HL-60 (cell line): ENCODE results near the gene AGBL3.
"Not testable (repeated sequence)": the region's sequence is repeated elsewhere in the genome, so short reads cannot be mapped to it uniquely, and the experiment has no call there.

Experiments used
- DNase-seq, 2 experiments: peaks; one replicate each; pipeline ENCODE4 v3.0.0-alpha.2; 2010 to 2020; ENCODE audit warnings: low read depth in 1 of 2, low spot score in 1 of 2
- H3K27ac ChIP-seq: fragments of 250-450 bp; sonication (Bioruptor Pico); replicated peaks from 2 replicates; pipeline ENCODE4 v1.5.1; 2020; ENCODE audit warnings: mild to moderate bottlenecking, moderate library complexity
- H3K27me3 ChIP-seq: fragments of 250-450 bp; sonication (Bioruptor Pico); 2 replicates; pipeline ENCODE4 v1.5.1; 2021; ENCODE audit warnings: mild to moderate bottlenecking, moderate library complexity; ENCODE audit not compliant: insufficient read depth, poor library complexity, severe bottlenecking
- H3K4me3 ChIP-seq: replicated peaks from 2 replicates; pipeline ENCODE4 v1.5.1; 2011; ENCODE audit warnings: mild to moderate bottlenecking, control low read depth, low read length; ENCODE audit not compliant: insufficient read depth
- GABPA ChIP-seq: IDR thresholded peaks from 2 replicates; pipeline ENCODE4 v1.6.1; 2012; ENCODE audit warnings: low read depth
- POLR2AphosphoS5 ChIP-seq: IDR thresholded peaks from 2 replicates; pipeline ENCODE4 v1.6.1; 2012; ENCODE audit warnings: low read depth
- REST ChIP-seq: IDR thresholded peaks from 2 replicates; pipeline ENCODE4 v1.6.1; 2012; ENCODE audit warnings: low read depth; ENCODE audit not compliant: insufficient replicate concordance
- SPI1 ChIP-seq: IDR thresholded peaks from 2 replicates; pipeline ENCODE4 v1.6.1; 2012; ENCODE audit warnings: low read depth, mild to moderate bottlenecking, borderline replicate concordance
- TF ChIP-seq, protein P1 (sequence below): IDR thresholded peaks from one replicate; pipeline ENCODE4 v1.5.1; 2011; ENCODE audit warnings: low read length, control low read depth, inconsistent platforms; ENCODE audit not compliant: insufficient read depth

The AGBL3 gene

DNA sequence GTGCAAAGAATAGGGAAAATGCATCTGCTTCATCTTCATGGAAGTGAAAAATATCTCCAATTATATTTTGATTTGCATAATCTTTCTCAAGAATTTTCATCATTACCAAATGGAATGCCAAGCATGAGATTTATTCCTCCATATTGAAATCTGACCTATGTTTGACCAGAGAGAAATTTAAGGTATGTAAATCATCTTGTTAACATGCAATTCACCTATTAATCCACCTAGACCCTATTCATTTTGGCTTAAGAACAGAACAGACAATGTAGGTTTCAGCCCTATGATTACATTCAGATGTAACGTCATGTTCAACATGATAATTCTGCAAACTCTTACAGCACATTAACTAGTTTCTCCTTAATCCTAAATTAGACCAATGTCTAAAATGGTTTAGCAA lies 130.8 kb downstream of the AGBL3 start:
- no peak for DNase-seq
- H3K4me3 ChIP-seq: no peak overlapping the region
- no peak for TF ChIP-seq GABPA
- TF ChIP-seq, protein P1, sequence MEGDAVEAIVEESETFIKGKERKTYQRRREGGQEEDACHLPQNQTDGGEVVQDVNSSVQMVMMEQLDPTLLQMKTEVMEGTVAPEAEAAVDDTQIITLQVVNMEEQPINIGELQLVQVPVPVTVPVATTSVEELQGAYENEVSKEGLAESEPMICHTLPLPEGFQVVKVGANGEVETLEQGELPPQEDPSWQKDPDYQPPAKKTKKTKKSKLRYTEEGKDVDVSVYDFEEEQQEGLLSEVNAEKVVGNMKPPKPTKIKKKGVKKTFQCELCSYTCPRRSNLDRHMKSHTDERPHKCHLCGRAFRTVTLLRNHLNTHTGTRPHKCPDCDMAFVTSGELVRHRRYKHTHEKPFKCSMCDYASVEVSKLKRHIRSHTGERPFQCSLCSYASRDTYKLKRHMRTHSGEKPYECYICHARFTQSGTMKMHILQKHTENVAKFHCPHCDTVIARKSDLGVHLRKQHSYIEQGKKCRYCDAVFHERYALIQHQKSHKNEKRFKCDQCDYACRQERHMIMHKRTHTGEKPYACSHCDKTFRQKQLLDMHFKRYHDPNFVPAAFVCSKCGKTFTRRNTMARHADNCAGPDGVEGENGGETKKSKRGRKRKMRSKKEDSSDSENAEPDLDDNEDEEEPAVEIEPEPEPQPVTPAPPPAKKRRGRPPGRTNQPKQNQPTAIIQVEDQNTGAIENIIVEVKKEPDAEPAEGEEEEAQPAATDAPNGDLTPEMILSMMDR: no peak
- TF ChIP-seq POLR2AphosphoS5: no peak
- no peak for TF ChIP-seq REST
- TF ChIP-seq SPI1: no peak
- no peaks in the 10 kb centered on the region for H3K27me3 ChIP-seq
- no peak overlapping the region for H3K27ac ChIP-seq

DNA sequence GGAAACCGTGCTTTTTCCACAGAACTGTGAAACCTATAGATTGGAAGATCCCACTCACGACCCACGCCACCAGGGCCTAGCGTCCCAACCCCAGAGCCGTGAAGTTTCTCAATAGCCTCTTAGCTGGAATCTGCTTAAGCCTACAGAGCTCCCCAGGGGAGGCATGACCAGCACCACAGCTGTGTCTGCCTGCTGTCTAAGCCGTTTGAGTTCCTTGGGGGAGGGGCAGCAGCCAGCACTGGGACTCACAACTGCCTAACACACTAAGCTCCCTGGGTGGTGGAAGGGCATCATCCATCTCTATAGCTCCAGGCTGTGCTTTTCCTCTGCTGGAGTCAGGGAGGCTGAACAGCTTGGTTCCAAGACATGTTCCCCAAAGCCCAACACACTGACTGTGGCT lies 135.6 kb downstream of the AGBL3 start:
- no peak for DNase-seq
- H3K4me3 ChIP-seq: no peak overlapping the region
- TF ChIP-seq, protein P1: no peak
- TF ChIP-seq GABPA: no peak
- no peak for TF ChIP-seq REST
- TF ChIP-seq SPI1: no peak
- no peak for TF ChIP-seq POLR2AphosphoS5
- H3K27me3 ChIP-seq: no peaks in the 10 kb centered on the region
- H3K27ac ChIP-seq: no peak overlapping the region

- H3K4me3 ChIP-seq, H3K27me3 ChIP-seq, DNase-seq, H3K27ac ChIP-seq: not testable (repeated sequence)
These were observed 138.3 kb downstream of the AGBL3 start for GRCh38 chr7:135124631-135125030.

DNA sequence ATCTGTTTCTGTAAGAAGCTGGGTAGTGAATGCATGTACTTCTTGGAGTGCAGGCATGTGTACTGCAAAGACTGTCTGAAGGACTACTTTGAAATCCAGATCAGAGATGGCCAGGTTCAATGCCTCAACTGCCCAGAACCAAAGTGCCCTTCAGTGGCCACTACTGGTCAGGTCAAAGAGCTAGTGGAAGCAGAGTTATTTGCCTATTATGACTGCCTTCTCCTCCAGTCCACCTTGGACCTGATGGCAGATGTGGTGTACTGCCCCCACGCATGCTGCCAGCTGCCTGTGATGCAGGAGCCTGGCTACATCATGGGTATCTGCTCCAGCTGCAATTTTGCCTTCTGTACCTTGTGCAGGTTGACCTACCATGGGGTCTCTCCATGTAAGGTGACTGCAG lies 142.6 kb downstream of the AGBL3 start:
- Histone ChIP-seq H3K27ac (no peak overlapping the region), H3K27me3 (no peaks in the 10 kb centered on the region), H3K4me3 (no peak overlapping the region)
- DNase-seq: no peak
- TF ChIP-seq, protein P1: no peak
- TF ChIP-seq POLR2AphosphoS5 (no peak), REST (no peak), GABPA (no peak), SPI1 (no peak)
